GM18505 (cell line): Measurements from ENCODE around the gene SPAG9.

ENCODE experiments used
- ATAC-seq: cut with Tn5 transposase; IDR thresholded peaks from one replicate; pipeline ENCODE4 v1.9.1; 2021; ENCODE audit not compliant: unreplicated experiment
- POLR2A ChIP-seq: IDR thresholded peaks from 4 replicates; pipeline ENCODE4 v1.6.1; 2011; ENCODE audit warnings: borderline replicate concordance; ENCODE audit not compliant: insufficient read depth, insufficient read length; ENCODE audit errors: extremely low read depth

SPAG9 gene

DNA sequence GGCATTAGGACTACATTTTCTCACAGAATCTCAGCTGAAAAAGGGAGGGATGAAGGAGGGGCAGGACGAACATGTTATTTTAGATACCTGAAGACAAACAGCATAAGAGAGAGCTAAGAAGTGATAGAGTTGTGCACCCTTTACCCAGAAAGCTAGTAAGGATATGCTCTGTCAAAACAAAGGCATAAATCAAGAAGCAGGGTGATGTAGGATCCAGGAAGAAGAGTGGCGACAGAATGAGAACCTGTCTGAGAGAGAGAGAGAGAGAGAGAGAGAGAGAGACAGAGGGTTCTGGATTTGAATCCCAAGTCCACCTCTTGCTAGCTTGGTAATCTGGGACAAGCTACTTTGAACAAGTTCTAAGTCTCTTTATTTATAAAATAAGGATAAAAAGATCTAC is 103.4 kb downstream of the SPAG9 start:
- no peak for ATAC-seq
- TF ChIP-seq POLR2A = no peak

DNA sequence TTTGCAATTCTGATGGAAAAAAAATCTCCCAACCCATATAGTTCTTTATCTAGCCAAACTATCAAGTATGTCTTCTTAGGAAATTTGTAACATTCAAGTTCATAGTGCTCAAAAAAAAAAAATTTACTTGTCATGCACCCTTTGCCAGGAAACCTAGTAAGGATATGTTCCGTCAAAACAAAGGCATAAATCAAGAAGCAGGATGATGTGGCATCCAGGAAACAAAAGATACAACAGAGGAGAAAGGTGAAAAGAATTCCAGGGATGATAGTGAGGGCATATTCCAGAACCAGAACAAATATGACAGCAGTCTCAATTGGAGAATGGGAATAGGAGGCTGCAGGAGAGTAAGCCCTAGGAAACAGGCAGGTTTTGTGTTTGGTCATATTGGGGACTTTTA is 104.6 kb downstream of the SPAG9 start:
- no peak for TF ChIP-seq POLR2A
- ATAC-seq = no peak

DNA sequence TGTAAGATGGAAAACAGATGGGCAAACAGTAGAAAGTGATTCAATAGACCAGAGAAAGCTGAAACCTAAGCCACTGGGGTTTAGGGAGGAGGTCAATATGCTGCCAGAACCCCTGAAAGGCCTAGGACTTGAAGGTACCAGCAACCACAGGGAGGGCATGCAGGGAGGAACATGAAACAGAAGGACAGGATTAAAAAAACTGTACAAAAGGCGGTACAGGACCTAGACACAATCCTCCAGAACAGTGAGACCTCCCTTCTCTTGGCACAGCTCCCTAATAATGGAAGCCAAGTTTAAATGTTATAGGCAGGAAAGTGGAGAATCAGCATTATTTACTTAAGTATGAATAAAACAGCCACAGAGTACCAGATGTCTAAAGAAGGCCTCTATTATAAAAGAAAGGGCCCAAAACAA is 105.5 kb downstream of the SPAG9 start:
- ATAC-seq = no peak
- no peak for TF ChIP-seq POLR2A

DNA sequence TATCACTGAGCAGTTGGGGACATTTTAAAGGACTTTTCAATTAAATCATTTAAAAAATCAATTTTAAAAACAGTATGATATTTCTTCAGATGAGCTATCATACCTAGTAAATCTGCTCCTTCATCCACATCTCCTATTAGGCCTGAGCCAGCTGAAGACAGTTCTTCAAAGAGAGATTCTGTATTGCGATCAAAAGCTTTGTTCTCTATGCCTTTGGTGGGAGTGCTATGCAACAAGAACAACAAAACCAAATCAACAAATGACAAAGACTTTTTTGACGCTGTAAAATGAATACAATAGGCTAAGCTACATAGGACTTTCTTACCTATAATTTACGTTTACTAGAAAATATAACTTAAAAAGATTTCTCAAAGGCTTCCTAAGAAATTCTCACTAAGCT is 106.5 kb downstream of the SPAG9 start:
- no peak for ATAC-seq
- no peak for TF ChIP-seq POLR2A

DNA sequence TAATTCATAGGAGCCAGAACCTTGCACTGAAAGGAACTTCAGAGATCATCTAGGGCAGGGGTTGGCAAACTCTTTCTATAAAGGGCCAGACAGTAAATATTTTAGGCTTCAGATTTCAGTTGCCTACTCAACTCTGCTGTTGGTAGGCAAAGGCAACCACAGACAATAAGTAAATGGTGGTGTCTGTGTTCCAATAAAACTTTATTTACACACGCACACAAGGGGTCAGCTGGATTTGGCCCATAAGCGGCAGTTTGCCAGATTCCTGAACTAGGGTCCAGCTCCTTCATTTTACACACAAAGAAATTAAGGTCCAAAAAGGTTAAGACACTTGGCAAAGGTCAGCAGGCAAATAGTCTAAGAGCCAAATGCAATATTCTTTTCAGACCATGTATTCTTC is 107.3 kb downstream of the SPAG9 start:
- ATAC-seq = no peak
- TF ChIP-seq POLR2A = no peak

DNA sequence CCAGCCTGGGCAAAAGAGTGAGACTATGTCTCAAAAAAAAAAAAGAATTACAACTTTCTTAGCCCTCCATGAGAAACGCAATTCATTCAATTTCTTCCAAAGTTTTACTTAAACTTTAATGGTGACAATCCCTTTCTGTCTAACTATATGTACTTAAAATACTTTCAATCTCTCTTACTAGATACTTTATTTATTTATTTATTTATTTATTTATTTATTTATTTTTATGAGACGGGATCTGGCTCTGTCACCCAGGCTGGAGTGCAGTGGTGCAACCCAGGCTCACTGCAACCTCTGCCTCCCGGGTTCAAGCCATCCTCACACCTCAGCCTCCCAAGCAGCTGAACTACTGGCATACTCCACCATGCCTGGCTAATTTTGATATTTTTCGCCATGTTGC is 108.1 kb downstream of the SPAG9 start:
- TF ChIP-seq POLR2A = no peak

DNA sequence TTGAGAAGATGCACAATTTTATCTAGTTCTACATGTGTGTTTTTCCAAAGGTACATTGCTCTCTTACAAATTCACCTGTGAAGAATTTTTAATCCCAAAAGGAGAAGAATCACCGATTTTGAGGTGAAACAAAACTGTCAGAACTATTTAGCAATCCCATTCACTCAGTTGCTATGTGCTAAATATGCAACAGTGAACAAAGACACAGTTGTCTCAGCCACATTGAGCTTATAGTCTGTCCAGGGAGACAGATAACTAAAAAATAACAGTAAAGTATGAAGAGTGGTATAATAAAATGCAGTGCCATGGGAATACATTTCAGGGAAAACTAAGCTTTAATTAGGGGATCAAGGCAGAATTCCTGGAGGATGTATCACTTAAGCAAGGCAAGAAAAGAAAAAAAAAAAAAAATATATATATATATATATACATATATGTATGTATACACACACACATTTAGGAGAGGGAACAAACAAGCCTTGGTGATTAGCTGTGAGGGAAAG is 110.4 kb downstream of the SPAG9 start:
- ATAC-seq = no peak
- no peak for TF ChIP-seq POLR2A

More for the DNA sequence above, 108.1 kb downstream of the SPAG9 start:
- ATAC-seq = no peak

DNA sequence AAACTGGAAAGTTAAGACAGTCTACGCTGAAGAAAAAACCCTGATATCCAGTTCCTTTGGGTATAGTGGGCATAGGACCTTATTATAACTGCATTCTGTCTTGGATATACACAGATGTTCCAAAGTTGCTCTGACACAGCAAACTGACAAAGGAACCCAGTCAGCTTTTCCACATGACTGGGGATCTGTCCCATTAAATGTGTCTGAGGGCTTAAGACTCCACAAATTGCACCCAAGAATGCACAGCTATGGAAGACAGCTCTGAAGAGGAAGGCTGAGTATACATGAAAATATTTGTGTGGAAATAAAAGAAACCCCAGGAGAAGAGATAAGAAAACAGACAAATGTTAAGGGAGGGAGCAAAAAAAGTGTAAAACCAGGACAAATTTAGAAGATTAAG is 114.1 kb downstream of the SPAG9 start:
- ATAC-seq = no peak
- TF ChIP-seq POLR2A = no peak

DNA sequence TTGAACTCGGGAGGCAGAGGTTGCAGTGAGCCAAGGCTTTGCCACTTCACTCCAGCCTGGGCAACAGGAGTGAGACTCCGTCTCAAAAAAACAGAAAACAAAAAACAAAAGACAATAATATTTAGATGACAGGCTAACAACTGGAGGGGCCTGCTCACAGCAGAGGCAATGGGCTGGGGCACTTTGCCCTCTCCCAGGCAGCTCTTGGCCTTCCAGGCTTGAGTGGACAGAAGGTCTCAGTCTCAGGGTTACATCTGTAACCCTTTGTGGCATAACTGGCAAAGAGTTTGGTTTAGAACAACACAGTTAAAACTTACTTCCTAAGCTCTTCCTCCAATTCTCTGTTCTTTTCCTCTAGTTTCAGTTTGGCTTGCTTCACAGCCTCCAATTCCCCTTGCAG is 114.9 kb downstream of the SPAG9 start:
- TF ChIP-seq POLR2A = no peak
- no peak for ATAC-seq

DNA sequence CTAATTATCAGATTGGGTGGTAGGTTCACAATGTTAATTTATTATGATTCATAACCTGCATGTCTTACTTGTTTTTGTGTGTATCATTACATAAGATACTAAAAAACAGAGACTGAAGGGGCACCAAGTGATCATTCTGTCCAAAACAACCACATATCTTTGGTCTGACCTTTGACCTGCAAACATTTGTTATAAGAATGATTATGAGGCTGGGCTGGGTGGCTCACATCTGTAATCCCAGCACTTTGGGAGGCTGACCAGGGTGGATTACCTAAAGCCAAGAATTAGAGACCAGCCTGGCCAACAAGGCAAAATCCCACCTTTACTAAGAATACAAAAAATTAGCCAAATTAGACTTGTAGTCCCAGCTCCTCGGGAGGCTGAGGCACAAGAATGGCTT is 116.4 kb downstream of the SPAG9 start:
- ATAC-seq = no peak
- no peak for TF ChIP-seq POLR2A

DNA sequence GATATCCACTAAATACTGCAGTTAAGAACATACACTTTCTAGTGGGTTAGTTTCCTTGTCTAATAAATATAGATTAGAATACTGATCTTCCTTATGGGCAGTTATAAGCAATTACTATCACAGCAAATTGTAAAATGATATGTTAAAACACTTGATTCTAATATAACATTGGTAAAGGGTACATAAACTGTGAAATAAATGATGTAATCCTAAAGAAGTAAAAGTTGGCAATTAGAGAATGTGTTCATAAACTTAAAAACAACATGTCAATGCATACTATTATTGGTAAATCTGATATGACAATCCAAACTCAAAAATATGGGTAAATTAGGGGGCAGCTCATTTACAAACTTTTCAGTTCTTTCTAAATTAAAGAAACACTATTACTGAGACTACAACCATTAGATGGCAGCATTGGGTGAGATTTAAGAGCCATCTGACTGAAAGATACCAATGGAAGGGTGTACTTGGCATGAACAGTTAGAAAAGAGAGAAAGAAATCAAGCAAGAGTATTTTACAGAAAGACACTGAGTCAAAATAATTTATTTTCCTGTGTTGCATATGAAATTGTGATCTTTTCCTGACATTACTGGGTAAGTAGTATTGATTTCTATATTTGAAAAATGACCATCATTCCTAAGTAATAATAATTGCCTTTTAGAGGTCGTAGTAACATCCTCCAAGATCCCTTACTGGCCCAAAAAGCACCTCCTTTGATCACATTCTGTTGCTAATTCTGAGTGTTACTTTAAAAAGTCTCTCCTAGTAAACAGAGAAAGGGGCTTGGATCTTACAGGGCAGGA is 119.6 kb downstream of the SPAG9 start:
- ATAC-seq = no peak
- no peak for TF ChIP-seq POLR2A

DNA sequence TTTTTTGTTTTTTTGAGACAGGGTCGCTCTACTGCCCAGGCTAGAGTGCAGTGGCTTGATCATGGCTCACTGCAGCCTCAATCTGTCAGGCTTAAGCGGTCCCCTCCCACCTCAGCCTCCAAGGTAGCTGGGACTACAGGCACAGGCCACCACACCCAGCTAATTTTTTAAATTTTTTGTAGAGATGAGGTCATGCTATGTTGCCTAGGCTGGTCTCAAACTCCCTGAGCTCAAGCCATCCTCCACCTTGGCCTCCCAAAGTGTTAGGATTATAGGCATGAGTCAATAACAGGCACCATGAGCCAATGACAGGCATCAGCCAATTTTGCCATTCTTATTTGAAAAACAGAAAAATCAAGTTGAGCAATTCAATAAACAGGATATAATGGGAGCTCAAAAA is 125.0 kb downstream of the SPAG9 start:
- no peak for TF ChIP-seq POLR2A
- no peak for ATAC-seq

DNA sequence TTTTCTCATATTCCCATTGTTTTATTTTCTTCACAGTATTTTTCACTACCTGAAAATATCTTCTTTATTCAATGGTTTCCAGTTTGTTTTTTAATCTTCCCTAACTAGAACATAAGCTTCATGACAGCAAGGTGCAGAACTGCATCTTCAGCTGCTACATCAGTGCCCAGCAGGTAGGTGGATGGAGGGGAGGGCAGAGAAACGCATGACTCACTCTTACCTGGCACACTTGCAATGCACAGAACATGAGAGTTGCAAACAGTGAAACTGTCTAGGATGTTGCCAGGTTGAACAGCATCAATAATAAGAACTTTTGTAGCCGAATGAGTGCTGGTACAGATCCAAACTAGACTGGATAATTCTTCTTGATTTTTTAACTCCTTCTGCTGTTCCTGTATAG is 127.1 kb downstream of the SPAG9 start:
- TF ChIP-seq POLR2A = no peak
- no peak for ATAC-seq

DNA sequence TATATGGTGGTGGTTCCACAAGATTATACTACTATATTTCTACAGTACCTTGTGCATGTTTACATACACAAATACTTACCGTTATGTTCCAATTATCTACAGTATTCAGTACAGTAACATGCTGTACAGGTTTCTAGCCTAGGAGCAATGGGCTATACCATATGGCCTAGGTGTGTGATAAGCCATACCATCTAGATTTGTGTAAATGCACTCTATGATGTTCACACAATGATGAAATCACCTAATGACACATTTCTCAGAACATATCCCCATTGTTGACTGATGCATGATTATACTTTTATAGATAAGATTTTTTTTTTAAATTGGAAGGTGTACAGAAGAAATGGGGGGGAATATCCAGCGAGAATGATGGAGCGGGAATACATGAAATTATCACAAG is 131.5 kb downstream of the SPAG9 start:
- TF ChIP-seq POLR2A = no peak
- ATAC-seq = no peak
